ENCODE measurements around the gene ANKRD55.

The ANKRD55 gene

DNA sequence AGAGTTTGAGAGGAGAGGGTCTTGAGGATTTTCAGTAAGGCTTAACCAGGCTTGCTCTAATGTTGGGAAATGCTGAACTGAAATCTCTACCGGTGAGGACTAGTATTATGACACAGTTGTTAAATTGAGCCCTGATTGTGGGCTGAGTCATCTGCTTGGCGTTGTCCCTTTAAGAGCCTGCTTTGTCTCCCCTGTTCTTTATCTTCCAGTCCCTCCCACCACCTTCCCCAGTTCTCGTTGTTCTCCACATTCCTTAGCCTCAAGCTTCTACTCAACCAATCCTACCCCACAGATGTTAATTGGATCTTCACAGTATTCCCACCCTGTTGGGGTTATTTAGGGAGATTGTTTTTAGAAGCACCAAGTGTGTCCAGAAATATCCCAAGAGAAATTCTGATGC lies 57.6 kb downstream of the ANKRD55 start:
- DNase-seq (ENCODE audit: low read depth) = peak; percentile 50
- H3K4me3 ChIP-seq (ENCODE audit: low read length) = no peak overlapping the region
- TF ChIP-seq, protein P1, sequence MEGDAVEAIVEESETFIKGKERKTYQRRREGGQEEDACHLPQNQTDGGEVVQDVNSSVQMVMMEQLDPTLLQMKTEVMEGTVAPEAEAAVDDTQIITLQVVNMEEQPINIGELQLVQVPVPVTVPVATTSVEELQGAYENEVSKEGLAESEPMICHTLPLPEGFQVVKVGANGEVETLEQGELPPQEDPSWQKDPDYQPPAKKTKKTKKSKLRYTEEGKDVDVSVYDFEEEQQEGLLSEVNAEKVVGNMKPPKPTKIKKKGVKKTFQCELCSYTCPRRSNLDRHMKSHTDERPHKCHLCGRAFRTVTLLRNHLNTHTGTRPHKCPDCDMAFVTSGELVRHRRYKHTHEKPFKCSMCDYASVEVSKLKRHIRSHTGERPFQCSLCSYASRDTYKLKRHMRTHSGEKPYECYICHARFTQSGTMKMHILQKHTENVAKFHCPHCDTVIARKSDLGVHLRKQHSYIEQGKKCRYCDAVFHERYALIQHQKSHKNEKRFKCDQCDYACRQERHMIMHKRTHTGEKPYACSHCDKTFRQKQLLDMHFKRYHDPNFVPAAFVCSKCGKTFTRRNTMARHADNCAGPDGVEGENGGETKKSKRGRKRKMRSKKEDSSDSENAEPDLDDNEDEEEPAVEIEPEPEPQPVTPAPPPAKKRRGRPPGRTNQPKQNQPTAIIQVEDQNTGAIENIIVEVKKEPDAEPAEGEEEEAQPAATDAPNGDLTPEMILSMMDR (conservative IDR thresholded peaks at IDR 0.05; ENCODE audit: low read depth, low read length) = no peak

GRCh38 chr5:56175021-56175420 lies 58.1 kb downstream of the ANKRD55 start:
- no peak for DNase-seq (ENCODE audit: low read depth)
- TF ChIP-seq, protein P1 (conservative IDR thresholded peaks at IDR 0.05; ENCODE audit: low read depth, low read length) = no peak
- no peak overlapping the region for H3K4me3 ChIP-seq (ENCODE audit: low read length)

DNA sequence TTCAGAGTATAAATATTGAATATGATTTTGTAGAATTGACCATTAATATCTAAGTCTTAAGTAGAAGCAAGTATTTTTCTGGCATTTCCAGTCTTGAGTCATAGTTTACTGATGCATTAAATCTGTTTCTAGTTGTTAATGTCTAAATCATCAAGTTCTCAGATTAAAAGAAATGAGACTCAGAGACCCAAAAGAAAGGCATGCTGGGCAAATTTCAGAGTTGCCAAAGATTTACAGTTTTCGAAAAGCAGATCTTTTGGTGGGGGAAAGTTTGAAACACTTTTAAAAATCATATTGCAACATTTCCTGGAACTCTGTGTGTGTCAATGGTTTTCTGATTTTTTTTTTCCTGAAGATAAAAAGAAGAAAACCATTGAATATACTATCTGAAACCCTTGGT lies 60.9 kb downstream of the ANKRD55 start:
- DNase-seq (ENCODE audit: low read depth) = peak; percentile 41
- TF ChIP-seq, protein P1 (conservative IDR thresholded peaks at IDR 0.05; ENCODE audit: low read depth, low read length) = no peak
- no peak overlapping the region for H3K4me3 ChIP-seq (ENCODE audit: low read length)

- TF ChIP-seq, protein P1 (conservative IDR thresholded peaks at IDR 0.05; ENCODE audit: low read depth, low read length) = no peak
- no peak for DNase-seq (ENCODE audit: low read depth)
- H3K4me3 ChIP-seq (ENCODE audit: low read length) = no peak overlapping the region
Observed at GRCh38 chr5:56170557-56170956, 62.6 kb downstream of the ANKRD55 start.

DNA sequence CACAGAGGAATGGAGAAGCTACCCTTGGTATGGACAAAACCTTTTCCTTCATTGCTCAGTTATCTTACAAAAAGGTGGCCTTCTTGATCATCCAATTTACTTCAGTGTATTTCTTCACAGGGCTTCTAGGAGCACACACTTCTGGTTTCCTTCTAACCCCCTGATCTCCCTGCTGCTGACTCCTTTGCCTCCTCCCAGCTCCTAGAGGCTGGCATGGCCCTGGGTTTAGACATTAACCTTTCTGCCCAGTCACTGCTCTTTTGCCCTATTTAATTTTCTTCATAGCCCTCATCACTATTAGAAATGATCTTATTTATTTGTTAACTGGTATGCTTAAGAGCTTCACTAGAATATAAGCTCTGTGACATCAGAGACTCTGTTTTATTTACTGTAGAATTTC lies 63.2 kb downstream of the ANKRD55 start:
- H3K4me3 ChIP-seq (ENCODE audit: low read length) = no peak overlapping the region
- no peak for DNase-seq (ENCODE audit: low read depth)
- TF ChIP-seq, protein P1 (conservative IDR thresholded peaks at IDR 0.05; ENCODE audit: low read depth, low read length) = no peak

DNA sequence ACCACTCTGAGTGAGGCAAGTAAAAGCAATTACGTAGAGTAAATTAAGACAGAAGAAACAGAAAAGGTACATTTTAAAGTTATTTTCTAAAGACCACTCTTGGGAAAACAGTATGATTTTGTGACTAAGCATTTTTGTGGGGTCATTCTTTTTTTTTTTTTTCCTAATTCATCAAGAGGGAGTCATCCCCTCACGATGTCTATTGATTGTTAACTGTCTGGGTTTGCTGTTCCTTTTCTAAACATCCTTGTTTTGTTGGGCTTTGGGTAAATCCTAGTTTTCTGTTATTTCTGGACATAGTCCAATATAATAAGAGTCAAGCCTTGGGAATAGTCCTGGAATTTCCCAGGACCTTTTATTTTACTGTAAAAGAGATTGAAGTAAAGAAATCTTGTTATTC lies 63.8 kb downstream of the ANKRD55 start:
- DNase-seq (ENCODE audit: low read depth) = no peak
- TF ChIP-seq, protein P1 (conservative IDR thresholded peaks at IDR 0.05; ENCODE audit: low read depth, low read length) = no peak
- no peak overlapping the region for H3K4me3 ChIP-seq (ENCODE audit: low read length)

DNA sequence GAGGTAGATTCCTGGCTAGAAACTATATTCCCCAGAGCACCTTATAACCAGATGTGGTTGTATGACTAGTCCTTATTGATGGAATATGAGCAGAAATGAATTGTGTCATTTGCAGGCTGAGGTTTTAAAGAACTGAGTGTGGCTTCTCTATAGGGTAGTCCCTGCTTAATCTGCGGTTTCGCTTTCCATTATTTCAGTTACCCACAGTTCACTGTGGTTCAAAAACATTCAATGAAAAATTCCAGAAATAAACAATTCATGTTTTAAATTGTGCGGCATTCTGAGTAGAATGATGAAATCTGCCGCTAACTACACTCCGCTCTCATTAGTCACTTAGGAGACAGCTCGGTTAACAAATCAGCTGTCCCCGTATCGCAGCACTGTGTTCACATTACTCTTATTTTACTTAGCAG lies 65.1 kb downstream of the ANKRD55 start:
- TF ChIP-seq, protein P1 (conservative IDR thresholded peaks at IDR 0.05; ENCODE audit: low read depth, low read length) = no peak
- DNase-seq (ENCODE audit: low read depth) = no peak
- no peak overlapping the region for H3K4me3 ChIP-seq (ENCODE audit: low read length)
